Globus pallidus (tissue), 1 donor: ENCODE results near the gene XCR1.
"Not testable (repeated sequence)": the region's sequence is repeated elsewhere in the genome, so short reads cannot be mapped to it uniquely, and the experiment has no call there.

Experiments used
- DNase-seq: peaks from one replicate; pipeline ENCODE4 v3.0.0-alpha.2; 2015; ENCODE audit warnings: low spot score

Gene XCR1, protein sequence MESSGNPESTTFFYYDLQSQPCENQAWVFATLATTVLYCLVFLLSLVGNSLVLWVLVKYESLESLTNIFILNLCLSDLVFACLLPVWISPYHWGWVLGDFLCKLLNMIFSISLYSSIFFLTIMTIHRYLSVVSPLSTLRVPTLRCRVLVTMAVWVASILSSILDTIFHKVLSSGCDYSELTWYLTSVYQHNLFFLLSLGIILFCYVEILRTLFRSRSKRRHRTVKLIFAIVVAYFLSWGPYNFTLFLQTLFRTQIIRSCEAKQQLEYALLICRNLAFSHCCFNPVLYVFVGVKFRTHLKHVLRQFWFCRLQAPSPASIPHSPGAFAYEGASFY

DNA sequence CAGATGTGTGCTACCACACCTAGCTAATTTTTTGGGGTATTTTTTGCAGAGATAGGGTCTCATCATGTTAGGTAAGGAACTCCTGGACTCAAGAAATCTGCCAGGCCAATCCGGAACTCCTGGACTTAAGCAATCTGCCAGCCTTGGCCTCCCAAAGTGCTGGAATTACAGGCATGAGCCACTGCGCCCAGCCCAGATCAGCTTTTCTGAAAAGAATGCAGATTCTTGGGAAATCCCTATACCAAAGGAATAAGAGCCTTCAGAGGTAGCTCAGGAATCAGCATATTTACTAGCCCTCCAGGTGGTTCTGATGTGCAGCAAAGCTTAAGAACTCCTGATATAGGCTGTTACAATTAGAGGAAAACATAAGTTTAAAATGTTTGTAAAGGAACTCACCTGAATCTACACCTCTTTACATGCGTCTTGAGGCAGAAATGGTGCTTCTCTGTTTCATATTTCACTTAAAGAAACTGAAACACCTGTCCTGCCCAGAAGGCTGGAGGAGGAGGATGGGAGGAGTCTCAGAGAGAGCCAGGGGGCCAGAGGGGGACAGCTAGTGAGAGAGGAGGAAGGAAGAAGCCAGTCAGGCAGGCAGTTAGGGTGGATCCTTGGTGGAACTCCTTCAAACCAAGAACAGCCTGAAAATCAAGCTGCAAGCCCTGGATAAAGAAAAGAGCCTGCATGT is at the start of gene XCR1:
Gene XCR1, minus strand, starts transcription at position 463 of the 685 bp plus-strand sequence. CDS start 5,536 bp downstream, outside the sequence.
- DNase-seq: no peak

DNA sequence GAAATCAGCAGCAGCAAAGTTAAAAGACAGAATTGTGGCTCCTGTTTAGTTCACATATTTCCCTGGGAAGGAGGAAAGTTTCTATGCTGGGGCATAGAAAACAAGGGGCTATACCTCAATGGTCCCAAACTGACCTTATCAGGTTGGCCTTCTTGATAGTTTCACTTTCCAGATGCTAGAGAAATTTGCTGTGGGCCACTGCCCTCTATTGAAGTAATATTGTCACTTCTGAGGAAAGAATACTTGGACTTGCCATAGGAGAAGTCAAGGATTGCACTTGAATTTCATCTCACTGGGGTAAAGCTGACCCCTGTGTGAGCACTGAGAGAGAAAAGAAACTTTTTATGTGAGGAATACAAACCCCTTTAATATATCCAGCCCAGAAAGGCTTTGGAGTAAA is 49.3 kb upstream of the XCR1 start:
- DNase-seq: no peak

DNA sequence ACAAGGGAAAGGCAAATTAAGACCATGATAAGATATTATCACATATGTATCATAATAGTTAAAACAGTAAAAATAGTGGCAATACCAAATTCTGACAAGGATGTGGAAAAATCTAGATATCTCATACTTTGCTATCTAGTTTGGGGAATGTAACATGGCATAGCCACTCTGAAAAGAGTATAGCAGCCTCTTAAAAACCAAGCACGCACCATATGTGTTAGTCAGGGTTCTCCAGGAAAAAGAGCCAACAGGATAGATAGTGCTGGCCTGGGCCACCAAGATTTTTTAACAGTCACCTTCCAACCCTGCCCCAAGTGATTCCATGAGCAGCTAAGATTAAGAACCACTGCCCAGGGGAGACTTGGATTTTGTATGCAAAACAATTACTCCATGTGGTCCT is 48.5 kb upstream of the XCR1 start:
- no peak for DNase-seq

DNA sequence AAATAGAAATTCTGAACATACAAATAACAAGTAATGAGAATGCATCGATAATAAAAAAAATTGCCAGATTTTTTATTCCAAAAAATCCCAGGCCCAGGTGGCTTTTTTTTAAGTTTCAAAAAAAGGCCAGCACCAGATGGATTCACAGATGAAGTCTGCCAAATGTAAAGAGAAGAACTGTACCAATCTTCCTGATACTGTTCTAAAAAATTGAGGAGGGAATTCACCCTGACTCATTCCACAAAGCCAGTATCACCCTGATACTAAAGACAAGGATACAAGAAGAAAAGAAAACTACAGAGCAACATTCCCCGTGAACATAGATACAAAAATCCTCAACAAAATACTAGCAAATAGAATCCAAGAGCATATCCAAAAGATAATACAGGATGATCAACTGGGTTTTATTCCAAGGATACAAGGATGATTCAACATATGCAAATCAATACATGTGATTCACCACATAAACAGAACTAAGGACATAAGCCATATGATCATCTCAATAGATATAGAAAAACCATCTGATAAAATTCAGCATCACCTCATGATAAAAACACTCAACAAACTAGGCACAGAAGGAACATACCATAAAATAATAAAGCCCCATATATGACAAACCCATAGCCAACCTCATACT is 44.1 kb upstream of the XCR1 start:
- no peak for DNase-seq

DNA sequence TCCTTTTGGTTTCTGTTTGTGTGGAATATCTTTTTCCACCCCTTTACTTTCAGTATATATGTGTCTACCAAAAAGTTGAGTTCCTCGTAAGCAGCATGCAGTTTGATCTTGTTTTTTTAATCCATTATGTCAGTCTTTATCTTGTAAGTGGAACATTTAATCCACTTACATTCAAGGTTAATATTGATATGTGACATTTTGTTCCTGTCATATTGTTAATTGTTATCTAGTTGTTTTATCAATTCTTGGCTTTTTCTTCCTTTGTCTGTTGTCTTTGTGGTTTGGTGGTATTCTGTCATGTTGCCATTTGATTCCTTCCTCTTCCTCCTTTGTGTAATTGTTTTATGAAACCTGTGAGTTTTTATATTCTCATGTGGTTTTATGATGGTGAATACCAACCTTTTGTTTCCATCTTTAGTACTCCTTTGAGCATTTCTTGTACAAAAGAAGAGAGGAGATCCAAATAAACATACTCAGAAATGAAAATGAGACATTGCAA is 43.4 kb upstream of the XCR1 start:
- no peak for DNase-seq

DNA sequence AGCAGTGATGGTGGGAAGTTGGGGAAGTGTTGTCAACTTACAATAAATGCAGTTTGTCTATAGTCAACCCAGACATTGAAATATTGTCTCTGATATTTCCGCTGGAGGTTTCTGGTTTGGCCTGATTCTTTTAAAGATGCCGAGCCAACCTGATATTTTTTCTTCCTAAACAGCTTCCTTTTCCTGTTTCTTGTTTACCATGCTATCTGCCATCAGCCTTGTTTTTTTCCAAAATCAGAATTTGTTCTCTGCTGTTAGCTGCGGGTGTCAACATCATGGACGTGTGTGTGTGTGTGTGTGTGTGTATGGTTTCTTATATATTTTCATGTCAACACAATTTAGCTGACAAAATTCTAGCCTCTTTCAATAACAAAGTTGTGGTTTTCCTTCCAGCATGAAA is 41.2 kb upstream of the XCR1 start:
- no peak for DNase-seq

DNA sequence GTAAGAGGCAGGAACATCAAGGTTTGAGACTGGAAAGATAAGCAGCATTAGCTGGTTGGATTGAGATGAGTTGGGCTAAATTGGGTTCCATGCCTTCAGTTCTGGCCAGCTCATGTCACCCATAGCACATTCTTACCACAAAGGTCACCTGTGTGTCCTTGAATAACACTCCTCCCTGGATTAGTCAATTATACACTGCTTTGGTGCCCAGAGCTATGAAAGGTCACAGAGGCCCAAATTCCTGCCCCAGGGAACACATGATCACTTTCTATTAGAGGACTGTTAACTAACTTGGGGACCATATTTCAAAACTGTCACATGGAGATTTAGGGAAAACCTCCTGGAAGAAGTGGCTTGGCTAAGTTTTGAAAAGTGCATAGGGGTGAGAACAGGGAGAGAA is 40.1 kb upstream of the XCR1 start:
- no peak for DNase-seq

DNA sequence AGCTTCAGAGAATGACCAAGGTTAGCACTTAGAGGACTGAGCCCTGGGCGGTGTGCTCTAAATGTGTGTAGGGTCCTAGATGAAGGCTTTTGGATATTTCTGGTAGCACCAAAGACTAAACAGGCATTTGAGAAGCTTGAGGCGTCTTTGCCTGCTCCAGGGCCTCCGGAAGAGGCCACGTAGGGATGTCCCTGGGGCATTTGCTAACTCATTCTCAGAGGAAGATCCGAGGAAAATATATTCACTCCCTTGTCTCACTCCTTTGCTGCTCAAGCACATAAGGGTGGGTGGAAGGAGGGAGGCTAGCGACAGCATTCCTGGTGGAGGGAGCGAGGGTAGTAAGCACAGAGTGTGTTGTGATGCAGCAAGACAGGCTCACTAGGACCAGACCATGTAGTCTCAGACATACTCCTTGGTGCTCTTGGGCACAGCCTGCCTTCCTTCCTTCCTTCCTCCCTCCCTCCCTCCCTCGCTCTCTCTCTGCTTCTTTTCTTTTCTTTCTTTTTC is 38.5 kb upstream of the XCR1 start:
- DNase-seq: no peak

DNA sequence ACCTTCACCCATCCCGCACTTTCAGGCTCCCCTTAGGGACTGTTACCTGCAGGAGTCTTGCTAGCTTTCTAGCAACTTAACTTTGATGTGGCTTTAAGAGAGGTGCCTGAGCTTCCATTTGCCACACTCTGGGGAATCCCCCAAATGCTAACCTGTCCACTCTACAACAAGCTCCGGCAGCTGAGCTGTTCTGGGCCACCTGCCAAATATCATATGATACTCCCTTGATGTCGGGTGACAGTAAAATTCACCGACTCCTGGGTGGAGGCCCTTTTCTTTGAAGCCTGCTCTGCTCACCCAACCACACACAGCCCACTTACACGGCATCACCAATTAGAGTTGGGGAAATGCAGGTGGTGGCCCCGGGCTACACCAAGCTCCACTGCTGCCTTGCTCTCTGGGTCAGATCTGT is 38.0 kb upstream of the XCR1 start:
- DNase-seq: no peak

DNA sequence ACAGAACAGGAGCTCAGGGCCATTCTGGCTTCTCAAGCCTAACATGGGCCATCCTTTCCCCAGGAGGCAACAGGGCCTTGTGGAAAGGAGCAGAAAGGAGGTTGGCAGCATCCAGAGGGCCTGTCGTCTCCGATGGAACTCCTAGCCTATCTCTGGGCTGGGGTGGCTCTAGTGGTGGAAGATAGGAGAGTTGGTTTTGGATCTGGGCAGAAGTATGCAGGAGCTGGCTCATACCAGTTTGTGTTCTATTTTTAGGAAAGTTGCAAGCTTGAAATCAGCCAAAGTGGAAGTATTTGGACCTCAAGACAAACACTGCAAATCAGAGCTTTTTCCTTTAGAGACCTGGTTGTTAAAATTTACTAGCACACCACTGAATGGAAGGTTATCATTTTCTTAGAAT is 35.4 kb upstream of the XCR1 start:
- DNase-seq: no peak

DNA sequence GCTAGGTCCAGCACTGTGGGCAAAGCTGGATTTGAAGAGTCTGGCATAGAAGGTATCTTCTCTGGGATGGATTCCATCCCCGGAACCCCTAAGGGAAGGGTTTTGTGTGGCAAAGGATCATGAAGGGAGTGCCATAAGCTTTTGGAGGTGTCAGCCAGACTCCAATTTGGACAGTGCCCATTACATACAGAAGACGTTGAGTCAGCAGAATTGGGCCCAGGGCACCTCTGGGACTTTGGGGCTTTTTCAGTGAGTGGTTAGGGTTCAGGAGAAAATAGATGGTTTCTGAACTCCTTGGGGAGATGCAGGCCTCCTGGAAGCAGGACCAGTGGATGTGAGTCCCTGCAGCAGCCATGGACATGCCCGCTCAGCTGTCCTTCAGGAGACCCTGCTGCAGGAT is 34.6 kb upstream of the XCR1 start:
- no peak for DNase-seq

DNA sequence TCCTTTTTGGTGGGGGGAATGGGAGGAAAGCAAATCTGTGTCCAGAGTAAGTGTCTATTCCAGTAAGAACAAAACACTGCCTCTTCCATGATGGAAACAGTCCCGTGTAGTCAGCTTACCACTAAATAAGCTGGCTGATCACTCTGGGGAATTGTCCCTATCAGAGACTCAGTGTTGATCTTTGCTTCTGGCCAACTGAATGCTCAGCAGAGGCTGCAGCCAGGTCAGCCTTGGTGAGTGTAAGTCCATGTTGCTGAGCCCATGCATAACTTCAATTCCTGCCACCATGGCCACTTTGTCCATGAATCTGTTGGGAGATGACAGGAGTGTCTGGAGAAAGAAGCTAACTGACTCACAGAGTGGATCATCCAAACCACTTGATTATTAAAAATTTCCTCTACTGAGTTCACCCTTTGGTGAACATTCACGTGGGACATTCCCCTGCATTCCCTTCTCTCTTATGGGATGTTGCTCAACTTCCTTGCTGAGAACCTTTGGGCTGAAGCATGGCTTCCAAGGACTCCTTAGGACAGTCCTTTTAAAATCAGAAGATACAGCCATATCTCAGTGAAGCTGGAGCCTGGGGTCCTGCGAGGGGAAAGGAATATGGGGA is 33.9 kb upstream of the XCR1 start:
- no peak for DNase-seq

DNA sequence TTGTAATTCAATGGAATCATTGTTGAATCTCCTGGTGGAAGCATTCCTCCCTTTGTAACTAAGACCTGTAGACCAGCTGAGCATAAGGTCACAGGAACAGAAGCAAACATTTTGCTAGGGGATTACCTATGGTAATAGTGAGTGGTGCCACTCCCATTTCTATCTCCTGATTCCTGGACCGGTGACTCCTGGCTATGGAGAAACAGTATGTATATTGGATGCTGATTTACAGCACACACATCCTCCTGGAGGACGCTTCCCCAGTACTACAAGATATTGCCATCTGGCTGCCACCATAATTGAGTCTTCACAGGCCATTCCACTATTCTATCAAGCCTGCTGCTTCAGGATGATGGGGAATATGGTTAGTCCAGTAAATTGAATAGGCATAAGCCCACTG is 33.3 kb upstream of the XCR1 start:
- no peak for DNase-seq

DNA sequence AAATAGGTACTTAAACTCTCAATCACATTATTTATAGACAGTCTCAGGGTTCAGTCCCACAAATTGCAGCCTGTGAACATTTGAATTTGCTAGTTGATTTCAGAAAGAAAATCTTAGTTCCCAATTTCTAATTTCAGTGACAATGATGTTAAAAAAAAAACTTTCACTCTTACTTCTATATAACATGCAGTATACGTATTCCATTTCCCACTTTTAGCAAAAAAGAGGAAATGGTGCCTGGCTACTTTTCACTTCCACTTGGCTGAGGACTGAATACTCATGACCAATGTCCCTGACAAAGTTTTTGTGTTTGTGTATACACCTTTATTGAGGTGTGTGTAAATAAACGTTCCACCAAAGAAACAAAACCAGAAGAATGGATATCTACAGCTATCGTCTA is 32.1 kb upstream of the XCR1 start:
- DNase-seq: peak; percentile 38

DNA sequence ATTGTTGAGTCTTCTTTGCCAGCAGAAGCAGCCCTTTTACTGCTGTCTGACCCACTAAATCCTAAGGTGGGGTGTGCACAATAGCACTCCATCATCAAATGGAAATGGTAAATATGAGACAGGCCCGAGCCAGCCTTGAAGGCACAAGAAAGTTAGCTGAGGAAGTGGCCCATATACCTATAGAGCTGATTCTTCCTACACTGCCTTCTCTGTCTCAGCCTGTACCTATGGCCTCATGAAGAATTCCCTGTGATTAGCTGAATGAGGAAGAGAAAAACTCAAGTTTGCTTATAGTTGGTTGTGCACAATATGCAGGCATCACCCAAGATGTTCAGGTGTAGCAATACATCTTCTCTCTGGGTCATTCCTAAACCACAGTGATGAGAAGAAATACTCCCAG is 31.7 kb upstream of the XCR1 start:
- no peak for DNase-seq

DNA sequence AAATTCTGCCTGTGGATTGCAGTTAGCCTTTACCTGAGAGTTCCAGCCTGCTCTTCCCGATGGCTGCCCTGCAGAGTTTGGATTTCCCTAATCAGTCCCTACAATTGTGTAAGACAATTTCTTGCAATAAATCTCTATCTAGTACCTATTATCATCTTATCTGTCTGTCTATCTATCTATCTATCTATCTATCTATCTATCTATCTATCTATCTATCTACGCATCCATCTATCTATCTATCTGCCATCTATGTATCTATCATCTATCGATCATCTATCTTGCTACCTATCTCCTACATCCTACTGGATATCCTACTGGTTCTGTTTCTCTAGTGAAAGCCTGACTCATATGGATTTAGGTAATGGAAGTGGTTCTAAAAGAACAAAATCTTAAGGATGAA is 30.4 kb upstream of the XCR1 start:
- no peak for DNase-seq

DNA sequence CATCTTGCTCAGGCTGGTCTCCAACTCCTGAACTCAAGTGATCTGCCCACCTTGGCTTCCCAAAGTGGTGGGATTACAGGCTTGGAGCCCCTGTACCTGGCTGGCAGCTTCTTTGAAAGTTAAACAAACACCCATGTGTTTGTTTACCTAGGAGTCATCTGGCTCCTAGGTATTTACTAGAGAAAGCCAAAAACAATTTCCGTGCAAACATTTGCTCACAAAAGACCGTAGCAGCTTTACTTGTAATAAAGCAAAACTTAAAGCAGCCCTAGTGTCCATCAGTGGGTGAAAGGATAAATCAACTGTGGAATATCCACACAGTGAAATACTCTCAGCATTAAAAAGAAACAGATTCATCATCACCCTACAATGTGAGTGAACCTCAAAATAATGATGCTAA is 29.4 kb upstream of the XCR1 start:
- DNase-seq: no peak

DNA sequence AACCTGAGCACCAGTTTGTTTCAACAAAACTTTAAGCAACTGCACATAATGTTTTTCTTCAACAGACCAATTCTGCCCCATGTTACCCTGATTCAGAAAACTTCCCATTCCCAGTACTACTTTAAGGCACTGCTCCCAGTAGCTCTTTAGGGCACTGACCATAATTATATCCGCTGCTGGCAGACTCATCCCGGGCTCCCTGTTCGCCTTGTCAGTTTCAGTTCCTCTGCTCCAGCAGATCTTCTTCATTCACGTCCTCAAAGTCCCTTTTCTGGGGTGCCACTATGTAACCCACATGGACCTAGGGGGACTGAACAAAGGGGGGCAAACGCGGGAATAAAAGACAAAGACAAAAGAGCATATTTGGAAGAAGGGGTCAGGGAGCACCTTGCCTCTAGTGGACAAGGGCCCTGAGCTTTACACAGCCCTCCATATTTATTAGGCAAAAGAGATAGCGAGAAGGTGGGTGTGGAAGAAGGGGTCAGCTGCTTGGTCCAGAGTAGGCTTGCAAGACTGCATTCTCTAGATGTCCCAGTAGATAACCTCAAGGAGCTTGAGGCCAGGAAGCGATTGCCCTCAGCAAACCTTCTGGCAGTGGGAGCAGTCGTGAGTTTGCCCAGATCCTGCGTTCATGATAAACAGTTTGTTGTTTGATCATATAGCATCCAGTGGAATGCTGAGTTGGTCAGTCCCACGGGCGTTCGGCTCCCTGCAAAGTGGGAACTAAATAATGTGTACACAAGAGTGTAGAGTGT is 26.7 kb upstream of the XCR1 start:
- peak; percentile 27 for DNase-seq

DNA sequence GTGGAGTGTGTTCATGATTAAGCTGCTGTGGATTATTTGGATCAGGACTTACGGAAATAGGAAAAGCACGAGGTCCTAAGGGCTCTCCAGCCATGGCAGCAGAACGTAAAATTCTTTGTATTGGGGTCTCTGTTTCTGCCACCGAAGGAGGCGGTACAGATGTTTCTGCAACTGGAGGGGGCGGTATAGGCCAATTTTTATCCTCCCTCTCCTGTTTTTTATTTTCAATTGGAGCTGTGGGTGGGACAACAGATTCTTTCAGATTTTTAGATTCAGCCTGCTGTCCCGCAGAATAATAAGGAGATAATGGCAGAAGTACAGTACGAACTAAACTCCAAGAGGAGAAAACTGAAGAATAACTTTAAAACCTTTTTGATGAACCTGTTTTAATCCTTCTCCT is 26.0 kb upstream of the XCR1 start:
- not testable (repeated sequence) for DNase-seq

DNA sequence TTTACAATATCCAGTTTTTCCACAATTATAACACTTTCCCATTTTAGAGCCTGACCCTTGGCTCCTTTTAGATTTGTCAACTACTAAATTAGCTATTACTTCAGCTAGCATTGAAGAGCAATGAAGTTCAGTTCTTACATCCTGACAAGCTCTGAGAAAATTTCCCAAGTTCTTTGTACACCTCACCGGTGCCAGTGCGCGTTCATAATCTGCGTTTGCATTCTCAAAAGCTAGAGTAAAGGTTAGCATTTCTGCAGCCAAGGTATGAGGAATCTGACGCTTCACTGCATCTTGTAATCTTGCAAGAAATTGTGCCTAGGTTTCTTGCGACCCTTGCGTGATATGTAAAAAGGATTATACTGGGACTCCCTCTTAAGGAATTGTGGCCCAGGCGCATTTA is 25.2 kb upstream of the XCR1 start:
- no peak for DNase-seq

DNA sequence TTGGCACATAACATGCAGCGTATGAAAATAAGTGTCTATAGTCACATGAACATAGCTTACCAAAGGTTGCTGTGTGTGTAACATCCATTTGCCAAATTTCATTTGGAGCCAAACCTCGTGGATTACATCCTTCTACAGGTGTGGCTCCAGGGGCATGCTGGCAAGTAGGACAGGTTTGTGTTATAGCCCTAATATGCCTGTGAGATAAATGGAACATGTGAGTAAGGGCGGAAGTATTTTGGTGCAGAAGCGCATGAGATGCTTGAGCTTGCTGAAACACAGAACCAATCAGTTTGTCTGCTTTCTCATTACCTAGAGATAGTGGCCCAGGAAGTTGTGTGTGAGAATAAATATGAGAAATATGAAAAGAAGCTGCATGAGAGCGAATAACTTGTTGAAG is 21.8 kb upstream of the XCR1 start:
- no peak for DNase-seq

DNA sequence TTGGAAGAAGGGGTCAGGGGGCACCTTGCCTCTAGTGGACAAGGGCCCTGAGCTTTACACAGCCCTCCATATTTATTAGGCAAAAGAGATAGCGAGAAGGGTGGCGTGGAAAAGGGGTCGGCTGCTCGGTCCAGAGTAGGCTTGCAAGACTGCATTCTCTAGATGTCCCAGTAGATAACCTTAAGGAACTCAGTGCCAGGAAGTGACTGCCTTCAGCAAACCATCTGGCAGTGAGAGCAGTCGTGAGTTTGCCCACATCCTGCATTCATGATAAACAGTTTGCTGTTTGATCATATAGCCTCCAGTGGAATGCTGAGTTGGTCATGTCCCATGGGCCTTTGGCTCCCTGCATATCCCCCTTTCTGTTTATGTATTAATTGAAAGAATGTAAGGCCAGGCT is 18.9 kb upstream of the XCR1 start:
- DNase-seq: not testable (repeated sequence)
